ENCODE data around the gene UBASH3B. TPM values are rescaled to one million over a fixed set of nuclear protein-coding genes. Genes with fewer than 3 reads are reported as not detected.

The UBASH3B gene
- total RNA-seq, 1 experiment from 2014 or later, result 8.0 TPM

GRCh38 chr11:122836916-122837315 lies 181.4 kb downstream of the UBASH3B start:
- Histone ChIP-seq H2BK120ac (ENCODE audit: low read depth, low read length, poor library complexity, severe bottlenecking) (no peak overlapping the region), H3K56ac (ENCODE audit: insufficient read length, low read depth, low read length) (no peak overlapping the region), H2AK5ac (ENCODE audit: insufficient read length, low read length) (no peak overlapping the region), H3K23me2 (ENCODE audit: insufficient read length, low read depth, low read length, poor library complexity, severe bottlenecking) (no peaks in the 10 kb centered on the region), H3K79me1 (ENCODE audit: insufficient read depth, low read depth, low read length, poor library complexity, severe bottlenecking) (no peaks in the 10 kb centered on the region), H3K4me2 (ENCODE audit: insufficient read depth, insufficient read length, low read length) (no peak overlapping the region), H2BK15ac (ENCODE audit: low read depth, low read length) (no peak overlapping the region), H2BK20ac (ENCODE audit: low read depth, low read length, poor library complexity, severe bottlenecking) (no peak overlapping the region), H3K4ac (ENCODE audit: low read depth, low read length) (no peak overlapping the region), H3K9me3 (ENCODE audit: control insufficient read depth, low read depth, low read length) (no peaks in the 10 kb centered on the region), H4K20me1 (ENCODE audit: control insufficient read depth, insufficient read depth, insufficient read length) (no peaks in the 10 kb centered on the region), H3K27ac (ENCODE audit: insufficient read length, low read depth, low read length) (no peak overlapping the region), H3K23ac (ENCODE audit: insufficient read length, low read depth, low read length) (no peak overlapping the region), H4K91ac (ENCODE audit: insufficient read length, low read depth, low read length) (no peak overlapping the region), H2BK5ac (ENCODE audit: insufficient read length, low read length) (no peak overlapping the region), H3K14ac (ENCODE audit: insufficient read depth, low read length) (no peak overlapping the region), H4K5ac (ENCODE audit: insufficient read length, low read depth, low read length) (no peak overlapping the region), H3K4me1 (ENCODE audit: insufficient read depth, low read length) (no peaks in the 10 kb centered on the region; the same call in 1 of the 2 replicates), H3K79me2 (ENCODE audit: insufficient read depth, low read length) (no peaks in the 10 kb centered on the region), H2AFZ (ENCODE audit: low read length) (no peak overlapping the region), H4K8ac (replicated peaks; ENCODE audit: insufficient read length, low read depth, low read length) (no peak overlapping the region), H3K27me3 (ENCODE audit: insufficient read depth, low read length) (no peaks in the 10 kb centered on the region), H2BK12ac (ENCODE audit: insufficient read length, low read depth, low read length) (no peak overlapping the region), H3T11ph (ENCODE audit: low read length) (no peak overlapping the region), H3K18ac (ENCODE audit: insufficient read length, low read depth, low read length) (no peak overlapping the region), H3K9ac (ENCODE audit: extremely low read depth, insufficient read length, low read length) (no peak overlapping the region)
- Mint-ChIP-seq H3K9me3 (peaks cover 0 to 4% of the 10 kb centered on the region in 2 experiments; a peak in 2 of 5 replicates), H3K4me1 (peaks cover 14 to 18% of the 10 kb centered on the region in 2 experiments), H3K27me3 (ENCODE audit: low read depth) (no peaks in the 10 kb centered on the region), H3K36me3 (ENCODE audit: insufficient read depth in 1 of 3, low read depth in 3 of 3) (no peaks in the 10 kb centered on the region), H3K27ac (no peak overlapping the region), H3K4me3 (no peak overlapping the region)
- DNase-seq, result no peak
- no peak for TF ChIP-seq CTCF (conservative IDR thresholded peaks at IDR 0.05)
